Activated CD4-positive, alpha-beta T cell treated with anti-CD3 and anti-CD28 coated beads for 36 hours (primary cell): Measurements from ENCODE around the gene DDAH2. TPM values are rescaled to one million over a fixed set of nuclear protein-coding genes. Genes with fewer than 3 reads are reported as not detected.
A peak's percentile ranks its signal among the peaks of the same experiment; 100 is the strongest.

Experiments
- ATAC-seq: fragments of 200-7000 bp; cut with Tn5 transposase; one replicate; pipeline ENCODE4 v1.10.0; 2021; ENCODE audit warnings: mild to moderate bottlenecking, moderate library complexity
- CTCF ChIA-PET: fragments of 350-600 bp; sonication (Branson Sonifier 250); formaldehyde crosslinking; loops from one replicate; lab custom pipeline; 2021; ENCODE audit warnings: antibody characterized with exemption; lab: Charles Lee
- POLR2A ChIA-PET: fragments of 350-600 bp; sonication (Branson Sonifier 250); formaldehyde crosslinking; loops from one replicate; lab custom pipeline; 2021; ENCODE audit warnings: antibody characterized with exemption, inconsistent platforms; lab: Charles Lee
- DNase-seq: peaks from one replicate; pipeline ENCODE4 v3.0.0-alpha.2; 2020
- H3K27ac Mint-ChIP-seq: one replicate; pipeline ENCODE4 v1.8.0; 2021; ENCODE audit warnings: mixed read lengths
- H3K27me3 Mint-ChIP-seq: one replicate; pipeline ENCODE4 v1.8.0; 2021; ENCODE audit warnings: mixed read lengths
- H3K36me3 Mint-ChIP-seq: one replicate; pipeline ENCODE4 v1.8.0; 2021; ENCODE audit warnings: low read depth, mixed read lengths
- H3K4me1 Mint-ChIP-seq: one replicate; pipeline ENCODE4 v1.8.0; 2021; ENCODE audit warnings: mixed read lengths
- H3K4me3 Mint-ChIP-seq: one replicate; pipeline ENCODE4 v1.8.0; 2021; ENCODE audit warnings: mild to moderate bottlenecking, moderate library complexity, mixed read lengths
- H3K9me3 Mint-ChIP-seq: one replicate; pipeline ENCODE4 v1.8.0; 2021; ENCODE audit warnings: low read depth, mixed read lengths
- intact Hi-C, 2 experiments: fragments of 100-400 bp; cut with DNase I in 1 of 2; cut with micrococcal nuclease in 1 of 2; formaldehyde crosslinking; loops; one replicate each; pipeline versions ENCODE4 v1.14.2 to v1.15.1; 2022 to 2024; cut with DNase I, micrococcal nuclease
- total RNA-seq, 2 experiments: library from RNA; stranded (reverse); gene quantifications; one replicate each; pipeline ENCODE4 v1.2.3, GENCODE V29; 2021

Gene DDAH2
- total RNA-seq, 2 experiments from 2014 or later: 4.4 to 5.6 TPM

GRCh38 chr6:31769684-31770371, 40.7 kb upstream of the DDAH2 start:
- peak overlapping the region; percentile 80 for H3K27ac Mint-ChIP-seq
- no peak overlapping the region for H3K4me3 Mint-ChIP-seq
- DNase-seq: peak; percentile 91
- no peaks in the 10 kb centered on the region for H3K27me3 Mint-ChIP-seq
- H3K4me1 Mint-ChIP-seq: peaks cover 19% of the 10 kb centered on the region
- ATAC-seq: peak; percentile 88
- CTCF ChIA-PET: interaction anchor here (0.6 to 2.6 kb wide), 31 partner anchors 10 to 464 kb away, joined by 3 to 15 read pairs (median 4); partner anchors contain the start of genes DDAH2, LSM2, LY6G6D and LY6G6F
- H3K36me3 Mint-ChIP-seq: peaks cover 7% of the 10 kb centered on the region
- no peaks in the 10 kb centered on the region for H3K9me3 Mint-ChIP-seq
- intact Hi-C loops: loop anchor here (1.0 to 5.0 kb wide), 3 partner anchors 33 to 90 kb away; partner anchors contain the start of genes CLIC1 (in 1 of the 2) and DDAH2 (in 1 of the 2)
- POLR2A ChIA-PET: interaction anchor here (0.6 to 1.4 kb wide), 4 partner anchors 30 to 69 kb away, joined by 3 to 6 read pairs (median 4); partner anchors contain the start of gene MSH5

DNA sequence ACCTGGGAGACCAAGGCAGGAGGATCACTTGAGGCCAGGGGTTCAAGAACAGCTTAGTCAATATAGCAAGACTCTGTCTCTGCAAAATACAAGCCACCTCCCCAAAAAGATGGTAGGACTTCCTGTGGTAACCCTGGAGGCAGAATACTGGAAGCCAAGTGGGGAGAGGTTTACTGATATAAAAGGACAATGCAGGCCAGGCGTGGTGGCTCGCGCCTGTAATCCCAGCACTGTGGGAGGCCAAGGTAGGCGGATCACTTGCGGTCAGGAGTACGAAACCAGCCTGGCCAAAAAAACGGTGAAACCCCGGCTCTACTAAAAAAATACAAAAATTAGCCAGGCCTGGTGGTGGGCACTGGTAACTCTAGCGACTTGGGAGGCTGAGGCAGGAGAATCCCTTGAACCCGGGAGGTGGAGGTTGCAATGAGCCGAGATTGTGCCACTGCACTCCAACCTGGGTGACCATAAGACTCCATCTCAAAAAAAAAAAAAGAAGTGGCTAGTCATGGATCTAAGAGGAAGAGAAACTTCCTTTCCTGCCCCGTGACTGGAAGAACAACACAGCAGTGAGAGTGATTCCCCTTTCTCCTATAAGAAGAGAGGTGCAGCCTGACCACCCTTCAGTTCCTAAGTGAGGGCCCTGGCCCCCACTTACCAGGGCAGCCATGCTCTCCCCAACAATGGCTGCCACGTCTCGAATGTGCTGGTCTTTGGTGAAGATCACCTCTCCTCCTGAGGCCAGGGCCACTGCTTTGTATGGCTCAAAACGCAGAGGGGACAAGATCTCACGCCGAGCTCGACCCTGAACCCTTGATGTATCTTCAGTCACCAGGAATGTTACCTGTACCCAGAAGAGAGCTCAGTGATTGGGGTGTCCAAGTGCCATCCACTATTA, 39.5 kb upstream of the DDAH2 start:
- no peak overlapping the region for H3K27ac Mint-ChIP-seq
- CTCF ChIA-PET: interaction anchor here (0.6 to 2.6 kb wide), 13 partner anchors 9 to 130 kb away, joined by 3 to 15 read pairs (median 4); partner anchors contain the start of genes DDAH2 and MSH5

DNA sequence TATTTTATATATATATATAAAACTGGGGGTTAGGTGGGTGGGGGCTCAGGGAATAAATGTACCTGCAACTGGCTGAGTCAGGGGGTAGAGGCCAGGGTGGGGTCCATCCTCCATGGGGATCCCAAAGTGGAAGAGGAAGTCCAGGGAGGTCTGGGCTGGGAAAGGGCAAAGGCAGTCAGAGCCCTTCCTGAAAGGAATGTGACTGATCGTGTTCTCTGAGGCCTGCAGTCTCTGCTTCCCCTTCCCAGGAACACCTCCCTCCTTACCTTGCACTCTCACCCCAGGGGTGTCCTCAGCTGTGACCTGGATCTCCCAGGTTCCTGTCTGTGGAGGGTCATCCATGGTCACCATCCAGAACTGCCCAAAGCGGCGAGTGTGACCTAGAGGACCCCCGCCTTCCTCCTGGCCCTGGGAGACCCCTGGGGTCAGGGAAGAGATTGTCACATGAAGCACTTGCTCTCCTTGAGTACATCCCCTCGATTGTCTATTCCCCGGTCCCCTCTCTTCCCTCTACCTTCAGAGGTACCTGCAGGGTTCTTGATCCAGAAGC, 38.1 kb upstream of the DDAH2 start:
- ChIA-PET CTCF (no interaction called here), POLR2A (no interaction called here)
- DNase-seq (no peak), ATAC-seq (no peak)
- H3K9me3 Mint-ChIP-seq: no peaks in the 10 kb centered on the region
- no peak overlapping the region for H3K27ac Mint-ChIP-seq
- H3K4me1 Mint-ChIP-seq: peaks cover 8% of the 10 kb centered on the region
- peaks cover 16% of the 10 kb centered on the region for H3K36me3 Mint-ChIP-seq
- no peaks in the 10 kb centered on the region for H3K27me3 Mint-ChIP-seq
- H3K4me3 Mint-ChIP-seq: no peak overlapping the region
- intact Hi-C loops: no loop called here

More for the DNA sequence above, 39.5 kb upstream of the DDAH2 start:
- Mint-ChIP-seq H3K4me1 (peaks cover 19% of the 10 kb centered on the region), H3K36me3 (peaks cover 12% of the 10 kb centered on the region), H3K4me3 (no peak overlapping the region), H3K27me3 (no peaks in the 10 kb centered on the region), H3K9me3 (no peaks in the 10 kb centered on the region)
- no peak for ATAC-seq
- POLR2A ChIA-PET: no interaction called here
- intact Hi-C loops: loop anchor here in 1 of 2 experiments (1.0 kb wide), 2 partner anchors 39 to 88 kb away; partner anchors contain the start of gene DDAH2
- no peak for DNase-seq

DNA sequence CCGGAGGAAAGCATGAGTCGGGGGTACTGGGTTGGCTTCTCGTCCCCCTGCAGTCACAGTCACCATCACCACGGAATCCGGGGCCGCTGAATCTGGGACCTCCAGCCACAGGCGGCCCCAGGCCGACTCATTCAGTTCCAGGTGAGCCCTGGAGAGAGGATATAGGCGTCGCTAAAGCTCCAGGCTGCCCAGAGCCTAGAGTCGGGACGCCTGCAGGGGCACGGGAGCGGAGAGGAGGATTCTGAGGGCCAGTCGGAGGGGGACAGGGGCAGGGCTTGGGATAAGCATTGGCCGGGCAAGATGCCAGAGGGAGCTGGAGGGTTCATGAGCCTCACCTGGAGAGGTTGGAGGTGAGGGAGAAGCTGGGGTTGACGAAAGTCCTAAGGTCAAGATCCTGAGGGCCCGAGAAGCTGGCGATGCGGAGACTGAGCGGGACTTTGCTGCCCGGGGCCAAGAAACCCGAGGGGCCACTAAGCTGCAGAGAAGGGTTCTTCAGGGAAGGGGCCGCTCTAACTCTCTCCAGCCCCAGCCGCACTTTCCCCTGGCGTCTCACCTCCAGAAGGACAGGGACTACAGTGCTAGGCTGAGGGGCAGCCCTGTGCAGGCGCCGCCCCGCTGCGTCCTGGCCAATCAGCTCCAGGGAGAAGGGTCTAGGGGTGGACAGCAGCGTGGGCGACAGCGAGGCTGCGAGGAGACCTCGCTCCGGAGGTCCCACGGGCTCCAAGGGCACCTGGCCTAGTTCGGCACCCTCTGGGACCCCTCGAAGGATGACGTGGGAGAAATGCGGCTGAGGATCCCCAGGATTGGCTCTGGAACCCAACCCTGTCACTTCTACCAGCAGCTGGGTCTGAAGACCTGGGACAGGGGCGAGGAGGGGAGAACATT, 37.1 kb upstream of the DDAH2 start:
- H3K36me3 Mint-ChIP-seq: peaks cover 17% of the 10 kb centered on the region
- DNase-seq (no peak), ATAC-seq (no peak)
- intact Hi-C loops: no loop called here
- ChIA-PET POLR2A (interaction anchor here (0.6 to 0.9 kb wide), 2 partner anchors 142 to 359 kb away, joined by 3 read pairs; no protein-coding TSS in a partner anchor), CTCF (interaction anchor here (0.6 kb wide), 1 partner anchor 25 kb away, joined by 3 read pairs; no protein-coding TSS in a partner anchor)
- no peaks in the 10 kb centered on the region for H3K27me3 Mint-ChIP-seq
- no peaks in the 10 kb centered on the region for H3K9me3 Mint-ChIP-seq
- peaks cover under 1% of the 10 kb centered on the region for H3K4me1 Mint-ChIP-seq
- no peak overlapping the region for H3K4me3 Mint-ChIP-seq
- H3K27ac Mint-ChIP-seq: no peak overlapping the region

DNA sequence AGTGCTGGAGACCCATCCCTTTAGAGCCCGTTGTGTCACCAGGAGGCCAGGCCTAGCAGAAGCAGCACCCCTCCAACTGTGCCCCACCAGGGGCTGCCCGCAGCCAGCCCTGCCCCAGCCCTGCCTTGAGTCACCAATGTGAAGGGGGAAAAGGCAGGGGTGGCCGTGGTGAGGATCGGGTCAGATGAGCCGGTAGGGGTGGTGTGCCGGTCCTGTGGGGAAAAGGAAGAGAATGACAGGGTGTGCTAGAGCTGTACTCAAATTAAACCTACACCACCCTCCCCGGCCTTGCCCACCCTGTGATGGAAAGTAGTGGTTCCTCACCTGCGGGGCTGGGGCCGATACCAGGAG, 36.4 kb upstream of the DDAH2 start:
- H3K27me3 Mint-ChIP-seq: no peaks in the 10 kb centered on the region
- CTCF ChIA-PET: no interaction called here
- POLR2A ChIA-PET: interaction anchor here (0.6 to 0.9 kb wide), 2 partner anchors 141 to 359 kb away, joined by 3 read pairs; no protein-coding TSS in a partner anchor
- no peak for ATAC-seq
- no peak overlapping the region for H3K4me3 Mint-ChIP-seq
- H3K4me1 Mint-ChIP-seq: no peaks in the 10 kb centered on the region
- no peak for DNase-seq
- no peaks in the 10 kb centered on the region for H3K9me3 Mint-ChIP-seq
- peaks cover 22% of the 10 kb centered on the region for H3K36me3 Mint-ChIP-seq
- no peak overlapping the region for H3K27ac Mint-ChIP-seq
- intact Hi-C loops: no loop called here

- no peaks in the 10 kb centered on the region for H3K4me1 Mint-ChIP-seq
- DNase-seq (no peak), ATAC-seq (peak; percentile 20)
- H3K36me3 Mint-ChIP-seq: peaks cover 36% of the 10 kb centered on the region
- intact Hi-C loops: no loop called here
- H3K27ac Mint-ChIP-seq: no peak overlapping the region
- POLR2A ChIA-PET: no interaction called here
- no peaks in the 10 kb centered on the region for H3K27me3 Mint-ChIP-seq
- H3K4me3 Mint-ChIP-seq: no peak overlapping the region
- CTCF ChIA-PET: no interaction called here
- H3K9me3 Mint-ChIP-seq: no peaks in the 10 kb centered on the region
These were observed 35.1 kb upstream of the DDAH2 start for GRCh38 chr6:31764198-31764597.

DNA sequence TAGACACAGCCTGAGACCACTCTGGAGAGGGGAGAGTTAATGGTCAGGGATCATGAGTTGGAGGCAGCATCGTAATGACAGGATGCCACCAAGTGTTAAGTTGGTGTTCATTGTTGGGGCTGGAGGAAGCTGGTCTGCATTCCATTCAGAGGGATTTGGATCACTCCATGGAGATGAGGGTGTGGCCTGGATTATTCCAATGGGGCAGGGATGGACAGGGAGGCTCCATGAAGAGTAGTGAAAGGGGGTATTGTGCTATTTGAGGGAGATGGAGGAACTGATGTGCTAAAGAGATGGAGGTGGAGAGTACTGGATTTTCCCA, 34.5 kb upstream of the DDAH2 start:
- DNase-seq: no peak
- no peaks in the 10 kb centered on the region for H3K9me3 Mint-ChIP-seq
- H3K27me3 Mint-ChIP-seq: no peaks in the 10 kb centered on the region
- ATAC-seq: no peak
- H3K4me3 Mint-ChIP-seq: no peak overlapping the region
- POLR2A ChIA-PET: no interaction called here
- H3K27ac Mint-ChIP-seq: no peak overlapping the region
- H3K4me1 Mint-ChIP-seq: no peaks in the 10 kb centered on the region
- intact Hi-C loops: no loop called here
- H3K36me3 Mint-ChIP-seq: peaks cover 42% of the 10 kb centered on the region
- CTCF ChIA-PET: no interaction called here

DNA sequence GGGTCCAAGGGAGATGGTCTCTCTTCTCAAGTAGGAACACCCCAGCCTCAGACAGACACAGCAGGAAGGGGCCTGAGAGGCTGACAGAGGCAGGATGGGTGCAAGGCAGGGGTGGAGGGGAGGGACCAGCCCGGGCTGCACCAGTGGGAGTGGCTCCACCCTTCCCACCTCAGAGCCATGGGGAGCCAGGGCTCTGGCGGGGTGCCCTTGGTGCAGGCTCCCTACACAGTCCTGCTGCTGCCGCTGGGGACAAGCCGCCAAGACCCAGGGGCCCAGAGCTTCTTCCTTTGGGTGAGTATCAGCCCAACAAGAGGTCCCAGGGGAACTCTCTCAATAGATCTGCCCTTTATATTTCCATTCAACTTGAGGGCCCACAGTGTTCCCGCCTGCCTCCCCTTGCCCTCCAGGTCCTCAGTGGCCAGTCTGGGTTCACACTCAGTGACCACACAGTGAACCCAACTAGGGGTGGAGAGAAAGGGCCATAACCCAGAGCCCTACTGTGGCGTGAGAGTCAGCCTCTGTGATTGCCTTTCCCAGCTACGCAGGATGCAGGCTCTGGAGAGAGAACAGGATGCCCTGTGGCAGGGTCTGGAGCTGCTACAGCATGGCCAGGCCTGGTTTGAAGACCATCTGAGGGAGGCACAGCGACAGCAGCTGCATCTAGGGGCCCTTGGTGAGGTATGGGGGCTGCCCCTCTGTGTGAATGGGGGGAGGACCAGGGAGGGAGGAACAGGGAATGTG, 33.9 kb upstream of the DDAH2 start:
- Mint-ChIP-seq H3K27ac (no peak overlapping the region), H3K4me1 (no peaks in the 10 kb centered on the region), H3K9me3 (no peaks in the 10 kb centered on the region), H3K4me3 (no peak overlapping the region), H3K36me3 (peaks cover 47% of the 10 kb centered on the region), H3K27me3 (no peaks in the 10 kb centered on the region)
- ATAC-seq (no peak), DNase-seq (no peak)
- ChIA-PET CTCF (no interaction called here), POLR2A (no interaction called here)
- intact Hi-C loops: no loop called here

- no peaks in the 10 kb centered on the region for H3K9me3 Mint-ChIP-seq
- no peak within 1 kb of the TSS for H3K4me3 Mint-ChIP-seq
- no peak within 1 kb of the TSS for H3K27ac Mint-ChIP-seq
- no peaks in the 10 kb centered on the region for H3K27me3 Mint-ChIP-seq
- DNase-seq: no peak
- intact Hi-C loops: no loop called here
- peaks cover 52% of the 10 kb centered on the region for H3K36me3 Mint-ChIP-seq
- ChIA-PET POLR2A (no interaction called here), CTCF (no interaction called here)
- H3K4me1 Mint-ChIP-seq: no peaks in the 10 kb centered on the region
- no peak for ATAC-seq
These were observed 33.3 kb upstream of the DDAH2 start, which contains the start of gene SAPCD1 for GRCh38 chr6:31762356-31762755. SAPCD1 (plus strand) TSS chr6:31762656; CDS start chr6:31763055, 399 bp downstream.

GRCh38 chr6:31761343-31761742, 32.2 kb upstream of the DDAH2 start:
- Mint-ChIP-seq H3K36me3 (peaks cover 54% of the 10 kb centered on the region), H3K4me1 (no peaks in the 10 kb centered on the region), H3K27me3 (no peaks in the 10 kb centered on the region), H3K27ac (no peak overlapping the region), H3K9me3 (no peaks in the 10 kb centered on the region), H3K4me3 (no peak overlapping the region)
- intact Hi-C loops: no loop called here
- DNase-seq: no peak
- no peak for ATAC-seq
- CTCF ChIA-PET: no interaction called here
- POLR2A ChIA-PET: no interaction called here
